Measurements from ENCODE around the gene CSNK1G1.

Gene CSNK1G1

DNA sequence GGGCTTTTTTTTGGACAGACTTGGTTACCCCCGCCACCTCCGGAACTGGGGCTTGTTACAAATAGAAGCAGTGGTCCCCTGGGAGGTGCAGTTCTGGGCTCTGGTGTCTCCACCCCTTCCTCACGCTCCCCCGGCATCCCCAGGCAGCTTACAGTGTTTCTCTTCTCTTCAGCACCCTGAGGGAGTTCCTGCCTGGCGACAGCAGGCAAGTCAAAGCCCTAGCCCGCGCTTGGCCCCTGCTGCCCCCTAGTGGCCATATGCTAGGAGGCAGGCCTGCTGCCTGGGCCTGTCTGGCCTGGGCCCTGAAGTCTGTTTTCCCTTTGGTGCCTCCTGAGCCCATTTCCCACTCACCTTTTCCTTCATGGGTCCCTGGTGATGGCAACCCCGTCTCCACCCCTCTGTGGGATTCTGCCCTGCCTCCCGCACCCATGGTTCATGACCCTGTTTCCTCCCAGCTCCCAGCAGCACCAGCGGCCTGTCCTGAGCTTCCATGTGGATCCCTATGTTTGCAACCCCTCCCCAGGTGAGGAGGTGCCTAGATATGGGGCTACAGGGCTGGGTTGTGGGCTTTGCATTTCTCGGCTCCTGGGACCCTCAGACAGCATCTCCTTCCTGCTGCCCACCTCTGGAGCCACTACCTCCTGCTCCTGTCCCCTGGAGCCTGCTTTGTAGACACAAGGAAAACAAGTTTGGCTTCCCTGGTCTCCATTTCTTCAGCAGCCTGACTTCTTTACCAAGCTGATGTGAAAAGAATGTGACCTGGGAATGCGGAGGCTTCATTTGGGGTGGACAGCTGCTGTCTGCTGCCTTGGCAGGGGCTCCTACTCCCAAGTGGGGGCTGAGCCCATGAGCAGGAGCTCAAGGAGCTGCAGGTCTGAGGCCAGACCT is 202.2 kb downstream of the CSNK1G1 start:
- peak; percentile 40 for DNase-seq (ENCODE audit: low read depth)

DNA sequence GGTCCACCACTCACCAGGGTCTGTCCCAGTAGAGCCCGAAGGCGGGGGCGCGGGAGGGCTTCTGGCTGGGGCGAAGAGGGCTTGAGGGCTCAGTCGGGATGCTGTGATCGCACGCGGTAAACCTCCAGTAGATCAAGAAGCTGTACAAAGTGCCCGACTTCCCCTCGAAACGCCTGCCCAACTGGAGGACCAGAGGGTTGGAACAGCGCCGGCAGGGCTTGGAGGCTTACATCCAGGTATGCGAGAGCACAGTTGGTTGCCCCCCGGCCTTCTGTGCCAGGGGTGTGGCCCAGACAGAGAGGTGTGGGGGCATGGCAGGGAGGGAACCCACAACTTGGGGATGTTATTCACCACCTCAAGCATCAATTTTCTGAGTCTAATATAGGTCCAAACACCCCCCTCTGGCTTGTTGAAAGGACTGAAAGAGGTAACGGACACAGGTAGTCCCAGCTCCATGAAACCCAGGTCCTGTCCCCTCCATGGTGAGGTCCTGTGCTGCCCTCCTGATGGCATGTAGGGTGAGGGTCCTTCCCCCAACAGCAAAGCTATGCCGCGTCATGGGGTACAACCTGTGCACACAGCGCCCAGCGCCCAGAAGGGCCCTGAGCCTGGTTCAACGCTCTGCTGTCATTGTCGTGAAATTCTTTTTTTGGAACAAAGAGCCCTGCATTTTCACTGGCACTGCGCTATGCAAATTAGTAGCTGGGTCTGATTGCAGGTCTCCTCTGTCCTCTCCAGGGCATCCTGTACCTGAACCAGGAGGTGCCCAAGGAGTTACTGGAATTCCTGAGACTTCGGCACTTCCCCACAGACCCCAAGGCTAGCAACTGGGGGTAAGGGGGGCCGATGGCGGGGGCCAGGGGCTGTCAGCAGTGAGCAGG is 203.2 kb downstream of the CSNK1G1 start:
- DNase-seq (ENCODE audit: low read depth): no peak

DNA sequence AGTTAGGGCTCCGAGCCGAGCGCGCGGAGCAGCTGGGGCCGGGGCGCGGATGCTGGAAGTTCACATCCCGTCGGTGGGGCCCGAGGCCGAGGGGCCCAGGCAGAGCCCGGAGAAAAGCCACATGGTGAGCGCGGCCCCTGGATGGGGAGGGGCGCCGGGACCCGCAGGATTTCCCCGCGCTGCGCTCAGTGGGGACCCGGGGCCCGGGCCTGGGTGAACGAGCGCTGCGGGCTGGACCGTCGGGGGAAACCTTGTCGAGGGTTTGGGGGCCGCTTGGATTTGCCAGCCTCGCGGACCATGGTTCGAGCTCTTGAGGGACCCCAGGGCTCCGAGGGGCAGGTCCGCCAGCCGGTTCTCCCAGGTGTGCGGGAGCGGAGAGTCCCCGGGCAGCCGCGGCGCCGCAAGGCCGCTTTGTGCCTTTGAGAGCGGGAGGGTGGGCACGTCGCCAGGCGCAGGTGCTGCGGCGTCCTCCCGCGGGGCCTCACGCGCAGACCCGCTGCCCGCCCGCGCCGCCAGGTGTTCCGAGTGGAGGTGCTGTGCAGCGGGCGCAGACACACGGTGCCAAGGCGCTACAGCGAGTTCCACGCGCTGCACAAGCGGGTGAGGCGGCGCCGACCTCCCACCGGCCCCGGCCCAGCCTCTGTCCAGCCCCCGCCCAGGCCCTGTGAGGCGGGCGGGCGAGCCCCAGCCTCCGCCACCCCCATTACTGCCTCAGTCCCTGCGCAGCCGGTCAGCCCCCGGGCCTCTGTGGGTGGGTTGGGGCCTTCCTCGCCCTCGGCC is 204.1 kb downstream of the CSNK1G1 start, which contains the start of gene SNX22:
SNX22 (plus strand) TSS at position 5 of the 780 bp plus-strand sequence; CDS start at position 50, 45 bp downstream.
- no peak for DNase-seq (ENCODE audit: low read depth)

DNA sequence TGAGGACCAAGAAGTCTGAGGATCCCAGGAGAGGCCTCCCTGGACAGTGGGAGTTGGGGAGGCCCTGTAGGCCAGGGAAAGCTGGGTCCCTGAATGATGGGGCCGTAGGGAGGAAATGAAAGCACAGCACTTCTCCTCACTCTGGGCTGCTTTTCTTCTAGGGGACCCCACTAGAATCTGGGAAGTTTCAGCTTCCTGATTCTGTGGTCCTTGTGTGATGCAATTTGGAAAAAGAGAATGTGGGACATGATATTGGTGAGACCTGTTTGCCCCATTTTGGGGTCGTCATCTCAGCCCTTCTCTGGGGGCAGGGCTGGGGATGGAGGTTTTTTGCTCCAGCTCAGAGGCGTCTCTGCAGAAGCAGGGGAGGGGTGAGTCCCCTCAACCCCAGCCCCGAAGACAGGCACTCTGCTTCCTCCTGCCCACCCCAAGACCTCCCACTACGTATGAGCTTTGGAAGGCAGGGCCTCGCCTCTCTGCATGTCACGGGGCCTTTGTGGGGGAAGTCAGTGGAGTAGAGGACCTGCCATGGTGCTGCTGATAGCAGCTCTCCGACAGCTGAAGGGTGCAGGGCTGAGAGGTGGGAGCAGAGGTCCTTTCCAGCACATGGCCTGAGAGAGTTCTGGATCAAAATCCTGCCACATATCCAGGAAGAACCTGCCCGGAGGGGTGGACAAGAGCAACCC is 205.9 kb downstream of the CSNK1G1 start:
- no peak for DNase-seq (ENCODE audit: low read depth)

DNA sequence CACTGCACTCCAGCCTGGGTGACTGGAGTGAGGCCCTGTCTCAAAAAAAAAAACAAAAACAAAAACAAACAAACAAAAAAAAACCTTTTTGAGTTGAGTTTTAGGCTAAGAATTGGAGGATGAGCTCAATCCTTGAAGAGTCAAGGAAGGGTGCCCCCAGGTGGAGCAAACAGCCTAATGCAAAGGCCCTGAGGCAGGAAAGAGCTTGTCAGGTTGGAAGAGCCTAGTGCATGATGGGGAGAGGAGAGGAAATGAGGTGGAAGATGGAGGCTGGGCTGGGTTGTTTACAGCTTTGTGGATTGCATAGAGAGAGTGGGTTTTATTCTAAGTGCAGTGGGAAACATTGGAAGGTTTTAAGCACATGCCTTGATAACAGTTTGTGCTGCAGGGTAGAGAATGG is 206.5 kb downstream of the CSNK1G1 start:
- no peak for DNase-seq (ENCODE audit: low read depth)

DNA sequence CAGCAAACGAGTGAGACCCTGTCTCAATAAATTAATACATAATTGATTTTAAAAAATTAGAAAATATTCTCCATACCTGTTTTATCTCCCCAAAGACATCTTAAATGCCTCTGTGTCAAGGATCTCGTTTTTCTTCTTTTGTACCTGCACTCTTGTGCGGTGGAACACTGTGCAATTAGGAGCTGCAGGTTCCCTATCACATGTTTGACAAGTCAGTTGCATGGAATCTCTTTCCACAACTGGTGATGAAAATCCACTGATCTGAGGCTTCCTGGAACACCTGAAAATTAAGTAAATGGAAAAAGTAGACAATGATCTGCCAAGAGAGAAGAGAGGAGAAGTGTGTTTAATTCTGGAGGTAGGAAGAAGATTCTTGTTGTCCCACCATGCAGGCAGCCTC is 207.4 kb downstream of the CSNK1G1 start:
- no peak for DNase-seq (ENCODE audit: low read depth)

DNA sequence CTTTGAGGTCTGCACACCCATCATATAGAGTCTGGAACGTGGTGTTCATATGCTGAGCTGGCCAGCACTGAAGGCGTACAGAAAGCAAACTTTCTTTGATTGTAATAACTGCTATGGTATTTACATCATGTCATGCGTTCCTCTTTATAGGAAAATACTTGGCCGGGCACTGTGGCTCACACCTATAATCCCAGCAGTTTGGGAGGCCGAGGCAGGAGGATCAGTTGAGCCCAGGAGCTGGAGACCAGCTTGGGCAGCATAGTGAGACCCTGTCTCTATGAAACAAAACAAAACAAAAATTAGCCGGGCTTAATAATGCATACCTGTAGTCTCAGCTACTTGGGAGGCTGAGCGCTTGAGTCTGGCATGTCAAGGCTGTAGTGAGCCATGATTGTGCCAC is 207.8 kb downstream of the CSNK1G1 start:
- no peak for DNase-seq (ENCODE audit: low read depth)

DNA sequence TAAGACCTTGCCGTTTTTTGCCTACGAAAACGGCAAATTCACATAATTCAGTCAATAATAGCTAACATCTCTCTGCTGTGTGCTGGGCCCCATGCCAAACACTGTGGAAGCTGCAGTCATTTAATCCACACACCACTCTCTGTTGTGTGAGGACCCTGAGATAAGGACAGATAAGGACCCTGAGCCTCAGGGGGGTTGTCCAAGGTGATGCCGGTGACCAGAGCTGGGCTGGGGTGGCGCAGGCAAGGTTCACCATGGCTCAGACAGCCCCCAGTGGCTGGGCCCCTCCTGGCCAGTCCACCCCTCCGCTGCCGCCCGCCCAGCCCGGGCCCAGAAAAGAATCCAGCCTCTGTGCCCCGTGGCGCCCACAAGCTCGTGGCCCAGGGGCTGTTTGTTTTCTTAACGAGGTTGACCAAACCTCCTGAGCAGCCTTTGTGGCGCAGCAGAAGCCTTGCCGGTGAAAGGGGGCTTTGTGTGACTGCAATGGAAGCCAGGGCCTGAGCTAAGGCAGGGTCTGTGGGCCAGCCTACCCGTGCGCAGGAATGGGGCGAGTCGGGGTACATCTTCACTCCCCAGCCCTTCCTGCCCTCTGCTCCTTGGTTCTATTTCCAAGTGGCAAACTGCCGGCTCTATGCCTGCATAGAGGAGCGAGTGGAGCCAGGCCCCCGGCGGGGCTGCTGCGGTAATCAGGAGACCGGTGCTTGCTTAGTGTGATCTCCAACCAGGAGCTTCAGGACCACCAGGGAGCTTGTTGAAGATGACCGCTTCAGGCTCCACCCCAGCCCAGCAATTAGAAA is 208.9 kb downstream of the CSNK1G1 start:
- DNase-seq (ENCODE audit: low read depth): no peak

DNA sequence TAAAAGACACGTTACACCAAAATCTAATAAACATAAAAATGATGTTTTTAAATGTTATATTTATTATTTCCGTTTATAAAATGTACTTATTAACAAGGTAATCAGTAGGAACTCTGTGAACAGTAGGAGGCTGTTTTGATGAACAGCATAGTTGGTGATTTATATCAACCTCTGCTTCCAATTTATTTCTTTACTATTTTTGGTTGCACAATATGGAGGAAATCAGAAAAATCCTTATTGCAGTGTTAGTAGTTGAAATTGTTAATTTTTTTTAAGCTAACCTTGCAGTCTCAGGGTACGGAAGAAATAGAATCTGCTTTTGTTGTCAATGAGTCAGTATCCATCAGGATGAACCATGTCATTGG is 209.5 kb downstream of the CSNK1G1 start:
- DNase-seq (ENCODE audit: low read depth): no peak

DNA sequence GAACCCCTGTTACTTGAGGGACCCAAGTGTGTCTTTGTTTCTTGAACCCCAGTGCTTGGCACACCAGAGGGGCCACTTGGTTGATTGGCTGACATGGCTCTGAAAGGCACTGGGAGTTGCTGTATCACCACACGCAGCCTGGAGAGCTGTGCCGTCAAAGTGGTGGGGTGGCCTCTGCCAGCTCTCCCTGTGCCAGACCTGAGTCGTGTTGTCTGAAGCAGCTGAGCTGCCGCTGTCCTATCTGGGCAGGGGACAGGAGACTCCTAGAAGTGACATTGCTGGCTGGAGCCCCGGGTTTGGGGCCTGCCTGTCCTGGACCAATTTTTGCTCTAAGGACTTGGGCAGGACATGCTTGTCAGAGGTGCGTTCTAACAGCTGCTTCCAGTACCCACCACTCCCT is 209.9 kb downstream of the CSNK1G1 start:
- DNase-seq (ENCODE audit: low read depth): no peak

DNA sequence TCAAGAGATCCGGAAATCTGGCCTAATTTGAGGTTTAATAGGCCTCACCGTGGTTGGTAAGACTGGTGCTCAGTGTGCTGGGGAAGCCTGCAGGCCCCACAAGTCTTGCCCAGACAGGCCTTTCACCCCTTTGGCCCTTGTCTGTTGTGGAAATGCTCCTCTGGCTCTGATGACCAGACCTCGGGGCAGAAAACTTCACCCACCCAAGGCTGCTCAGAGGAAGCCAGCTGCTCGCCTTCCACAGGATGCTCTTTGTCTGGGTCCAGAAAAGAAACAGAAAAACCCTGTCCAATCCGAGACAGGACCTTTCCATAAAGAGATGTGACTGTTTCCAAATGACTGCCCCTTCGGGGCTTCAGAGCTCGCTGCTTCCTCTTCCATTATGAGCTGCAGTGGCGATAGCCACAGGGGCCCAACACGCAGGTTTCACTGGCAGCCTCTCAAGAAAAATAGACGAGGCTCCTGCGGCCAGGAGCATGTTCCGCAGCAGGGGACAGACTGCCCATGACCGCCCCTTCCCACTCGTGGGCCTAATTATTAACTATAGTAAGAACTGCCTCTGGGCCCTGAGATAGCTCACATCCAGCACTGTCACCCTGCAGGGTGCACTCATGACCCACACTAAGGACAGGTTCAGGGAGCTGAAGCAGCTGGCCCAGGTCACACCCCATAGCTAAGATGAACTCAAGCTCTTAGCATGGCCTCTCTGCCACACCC is 211.2 kb downstream of the CSNK1G1 start:
- no peak for DNase-seq (ENCODE audit: low read depth)

DNA sequence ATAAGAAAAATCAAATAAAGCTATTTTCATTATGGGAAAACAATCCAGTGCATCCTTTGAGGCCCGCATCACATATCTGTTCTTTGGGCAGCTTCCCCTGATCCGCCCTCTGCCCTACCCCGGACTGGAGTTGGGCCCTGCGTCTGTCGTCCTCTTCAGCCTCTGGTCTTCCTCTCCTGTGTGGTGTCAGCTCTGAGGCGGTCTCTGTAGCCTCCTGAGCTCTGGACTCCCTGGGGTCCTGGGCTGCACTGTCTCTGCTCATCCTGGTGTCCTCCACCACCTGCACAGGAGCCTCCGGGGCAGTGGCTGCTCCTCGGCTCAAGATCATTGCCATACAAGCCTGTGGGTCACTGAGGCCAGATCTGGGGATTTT is 211.8 kb downstream of the CSNK1G1 start:
- no peak for DNase-seq (ENCODE audit: low read depth)

DNA sequence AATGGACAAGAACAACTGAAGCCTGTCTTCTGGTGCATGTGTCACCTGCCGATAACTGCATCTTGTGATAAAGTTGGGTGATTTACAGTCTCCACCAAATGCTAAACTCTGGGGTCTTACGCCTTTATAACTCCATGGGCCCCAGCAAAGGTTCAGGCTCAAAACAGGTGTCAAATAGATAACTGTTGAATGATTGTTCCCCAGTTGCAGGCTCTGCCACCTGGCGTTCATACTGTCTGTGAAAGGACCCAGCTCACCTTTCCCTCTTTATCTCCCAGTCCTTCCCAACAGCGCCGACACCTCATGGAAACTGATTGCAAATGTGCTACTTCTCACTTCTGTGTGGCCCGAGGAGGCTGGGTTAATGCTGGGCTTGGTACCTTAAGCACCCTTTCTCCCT is 212.7 kb downstream of the CSNK1G1 start:
- DNase-seq (ENCODE audit: low read depth): no peak

DNA sequence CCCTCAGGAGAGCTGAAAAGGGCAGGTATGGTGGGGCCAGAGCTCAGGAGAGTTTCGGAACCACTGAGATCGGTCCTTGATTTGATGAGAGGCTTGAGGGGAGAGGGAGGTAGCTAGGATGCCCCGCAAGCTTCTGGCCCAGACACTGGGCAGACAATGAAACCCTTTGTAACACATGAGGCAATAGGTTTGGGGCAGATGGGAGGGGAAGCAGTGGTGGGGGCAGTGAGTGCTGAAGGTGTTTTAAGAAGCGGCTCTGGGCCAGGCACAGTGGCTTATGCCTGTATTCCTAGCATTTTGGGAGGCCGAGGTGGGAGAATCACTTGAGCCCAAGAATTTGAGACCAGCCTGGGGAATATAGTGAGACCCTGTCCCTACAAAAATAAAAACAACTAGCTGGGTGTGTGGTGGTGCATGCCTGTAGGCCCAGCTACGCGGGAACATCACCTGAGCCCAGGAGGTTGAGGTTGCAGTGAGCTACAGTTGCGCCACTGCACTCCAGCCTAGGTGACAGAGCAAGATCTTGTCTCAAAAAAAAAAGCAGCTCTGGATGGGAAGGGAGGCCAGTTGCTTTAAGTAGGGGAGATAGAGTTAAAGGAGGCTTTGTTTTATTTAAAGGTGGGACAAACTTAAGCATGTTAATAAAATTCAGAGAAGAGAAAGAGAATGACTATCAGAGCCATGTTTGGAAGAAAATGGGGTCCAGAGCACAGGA is 214.0 kb downstream of the CSNK1G1 start:
- DNase-seq (ENCODE audit: low read depth): no peak

DNA sequence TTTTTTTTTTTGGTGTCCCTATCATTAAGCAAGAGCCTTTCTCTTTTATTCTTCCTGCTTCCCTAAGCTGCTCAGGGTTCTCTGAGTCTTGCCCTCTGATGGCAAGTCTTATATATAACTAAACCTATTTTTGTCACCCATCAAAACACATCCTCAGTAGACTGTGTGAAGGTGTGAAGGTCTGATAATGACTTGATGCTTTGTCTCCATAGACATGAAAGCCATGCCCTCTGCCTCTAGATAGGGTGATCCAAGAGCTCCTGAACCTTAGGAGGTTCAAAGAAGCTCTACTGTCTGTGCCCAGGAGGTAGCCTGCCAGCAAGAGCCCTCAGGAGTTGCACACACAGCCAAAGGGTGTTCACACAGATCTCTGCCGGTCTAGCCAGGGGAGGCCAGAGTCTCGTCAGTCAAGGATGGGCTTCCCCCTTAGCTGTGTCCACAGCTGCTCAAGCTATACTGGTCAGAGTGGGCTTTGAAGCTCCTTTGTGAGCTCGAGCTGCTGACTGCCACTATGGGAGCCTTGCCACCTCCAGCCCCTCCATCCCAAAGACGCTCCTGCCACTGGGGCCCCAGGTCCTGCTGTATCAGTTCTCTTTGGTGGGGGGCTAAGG is 217.5 kb downstream of the CSNK1G1 start:
- no peak for DNase-seq (ENCODE audit: low read depth)

DNA sequence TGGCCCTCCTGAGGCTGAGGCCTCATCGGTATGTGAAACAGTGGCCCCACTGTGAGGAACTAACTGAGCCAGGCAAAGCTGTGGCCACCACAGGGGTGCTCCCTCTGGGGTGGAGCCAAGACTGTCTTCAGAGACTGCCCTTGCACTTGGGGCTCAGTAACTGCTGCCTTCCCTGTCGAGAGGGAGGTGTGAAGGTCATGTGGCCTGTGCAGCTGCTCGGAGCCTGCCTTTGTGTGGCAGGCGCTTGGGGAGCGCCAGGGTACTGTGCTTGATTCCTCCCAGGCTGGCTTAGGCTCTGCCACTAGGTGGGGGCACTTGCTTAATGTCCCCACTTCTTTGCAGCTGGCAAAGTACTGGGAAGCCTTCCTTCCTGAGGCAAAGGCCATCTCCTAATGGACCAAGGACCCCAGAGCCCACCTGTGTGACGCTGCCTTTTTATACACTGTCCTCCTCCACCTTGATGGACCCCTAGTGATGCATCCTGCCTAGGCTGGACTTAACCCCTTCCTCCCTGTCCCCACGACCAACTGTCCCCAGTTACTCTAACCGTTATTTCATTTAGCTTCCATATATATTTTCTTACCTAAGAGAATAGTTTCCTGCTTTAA is 218.6 kb downstream of the CSNK1G1 start:
- no peak for DNase-seq (ENCODE audit: low read depth)

DNA sequence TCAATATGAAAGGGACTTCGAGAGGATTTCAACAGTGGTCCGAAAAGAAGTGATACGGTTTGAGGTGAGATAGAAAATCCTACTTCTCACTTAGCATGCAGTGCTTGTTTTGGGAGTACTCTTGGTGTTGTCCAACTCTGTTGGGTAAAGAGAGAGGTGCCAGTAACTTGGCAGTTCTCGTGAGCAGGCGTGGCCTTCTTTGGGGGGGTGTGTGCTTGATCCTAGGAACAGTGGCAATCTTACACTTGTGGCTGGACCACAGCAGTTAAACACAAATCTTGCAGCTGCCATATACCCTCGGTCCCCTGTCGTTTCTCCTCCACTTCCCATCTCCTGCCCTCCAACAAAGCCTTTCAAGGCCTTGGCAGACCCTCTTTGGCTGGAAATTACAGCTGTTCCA is 219.6 kb downstream of the CSNK1G1 start:
- no peak for DNase-seq (ENCODE audit: low read depth)

DNA sequence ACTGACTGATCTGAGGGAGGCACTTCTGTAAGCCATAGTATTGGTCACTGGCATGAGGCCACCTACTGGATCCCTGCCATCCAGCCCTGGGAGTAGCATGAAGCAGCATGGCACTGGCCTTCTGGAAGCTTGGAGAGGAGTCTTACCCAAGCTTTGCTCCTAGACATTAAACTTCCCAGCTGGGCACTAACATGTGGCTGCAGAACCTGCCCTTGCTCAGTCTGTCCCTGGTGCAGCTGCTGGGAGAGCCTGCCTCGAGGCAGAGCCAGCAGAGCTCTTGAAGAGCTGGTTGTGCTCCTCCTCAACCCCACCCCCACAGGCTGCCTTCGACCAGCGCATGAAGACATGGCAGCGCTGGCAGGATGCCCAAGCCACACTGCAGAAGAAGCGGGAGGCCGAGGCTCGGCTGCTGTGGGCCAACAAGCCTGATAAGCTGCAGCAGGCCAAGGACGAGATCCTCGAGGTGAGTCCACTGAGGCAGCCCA is 221.6 kb downstream of the CSNK1G1 start:
- DNase-seq (ENCODE audit: low read depth): no peak
